GM21576 (cell line): ENCODE data around the gene GREB1L.
"Not testable (repeated sequence)": the region's sequence is repeated elsewhere in the genome, so short reads cannot be mapped to it uniquely, and the experiment has no call there.

Source experiments
- ATAC-seq: cut with Tn5 transposase; IDR thresholded peaks from one replicate; pipeline ENCODE4 v1.9.1; 2021; ENCODE audit warnings: mild to moderate bottlenecking, moderate library complexity; ENCODE audit not compliant: unreplicated experiment

GREB1L gene

GRCh38 chr18:21362831-21363230 is 120.8 kb downstream of the GREB1L start:
- ATAC-seq, result no peak

DNA sequence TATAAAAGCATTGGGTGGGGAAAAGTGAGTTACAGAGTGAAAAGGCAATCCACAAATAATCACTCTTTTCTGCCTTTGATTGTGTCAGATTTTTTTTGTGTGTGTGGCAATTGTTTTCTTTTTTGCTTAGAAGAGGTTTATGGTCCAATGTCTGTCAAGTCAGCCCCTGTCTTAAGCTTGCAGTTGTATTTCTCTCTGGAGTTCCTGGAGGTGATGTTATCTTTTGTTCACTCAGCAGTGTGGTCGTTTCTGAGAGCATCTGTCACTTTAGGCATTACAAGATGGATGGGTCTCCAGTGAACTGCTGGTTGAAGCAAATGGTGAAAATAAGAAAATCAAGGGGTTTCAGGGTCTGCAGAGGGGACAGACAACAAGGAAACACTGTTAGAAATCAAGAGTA is 121.3 kb downstream of the GREB1L start:
- ATAC-seq, result no peak

DNA sequence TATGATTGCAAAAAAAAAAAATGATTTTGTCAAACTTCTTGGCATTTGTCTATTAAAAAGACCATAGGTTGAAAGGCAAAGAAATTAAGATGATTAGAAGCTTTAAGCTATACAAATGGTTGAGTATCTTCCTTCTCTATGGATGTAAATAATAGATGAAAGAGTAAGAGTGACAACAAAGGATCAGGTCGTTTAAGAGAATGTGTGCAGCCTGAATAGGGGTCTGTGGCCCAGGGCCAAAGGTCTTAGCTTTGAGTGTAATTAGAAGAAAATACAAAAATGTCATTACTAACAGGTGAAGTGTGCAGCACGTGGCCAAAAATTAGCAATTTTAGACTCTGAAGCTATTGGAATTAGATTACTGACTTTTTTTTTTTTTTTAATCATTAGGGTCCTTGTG is 122.4 kb downstream of the GREB1L start:
- no peak for ATAC-seq

DNA sequence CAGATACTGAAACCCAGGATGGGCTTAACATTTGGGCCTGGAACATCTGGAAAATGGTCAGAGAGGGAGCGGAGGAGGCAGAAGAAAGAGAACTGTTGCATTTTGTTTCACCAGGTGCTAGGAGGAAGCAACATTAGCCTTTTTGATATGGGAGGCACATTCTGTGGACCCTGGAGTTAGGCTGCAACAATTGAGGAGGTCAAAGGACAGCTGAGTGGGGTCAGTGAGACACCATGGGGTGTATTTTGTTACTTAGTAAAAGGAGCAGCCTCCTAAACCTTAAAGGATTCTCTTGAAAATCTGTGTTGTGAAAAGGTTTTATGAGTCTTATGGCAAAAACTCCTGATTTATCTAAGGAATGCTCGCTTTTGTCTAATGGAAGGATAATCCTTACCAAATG is 124.9 kb downstream of the GREB1L start:
- no peak for ATAC-seq

DNA sequence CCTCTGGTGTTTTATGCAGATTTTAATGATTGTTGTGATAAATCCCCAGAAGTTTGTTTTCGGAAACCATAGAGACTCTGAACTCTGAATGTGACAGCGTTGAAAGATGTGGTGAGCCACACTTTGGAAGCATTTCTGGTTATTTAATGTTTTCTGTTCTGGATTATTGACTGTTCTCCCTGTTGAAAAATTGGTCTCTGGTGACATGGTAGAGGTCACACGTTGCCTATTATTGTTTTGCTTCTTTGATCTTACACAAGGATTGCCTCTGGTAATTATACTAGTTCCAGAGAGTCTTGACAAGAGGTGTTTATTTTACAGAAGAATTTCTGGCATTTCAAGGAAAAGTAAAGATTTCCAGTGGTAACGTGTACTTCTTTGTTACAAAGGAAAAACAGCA is 127.1 kb downstream of the GREB1L start:
- ATAC-seq, result no peak

GRCh38 chr18:21369597-21369996 is 127.6 kb downstream of the GREB1L start:
- not testable (repeated sequence) for ATAC-seq

- ATAC-seq, result no peak
Measured at GRCh38 chr18:21383031-21383430, 141.0 kb downstream of the GREB1L start.

- ATAC-seq, result no peak
Measured at GRCh38 chr18:21386523-21387240, 144.7 kb downstream of the GREB1L start.

DNA sequence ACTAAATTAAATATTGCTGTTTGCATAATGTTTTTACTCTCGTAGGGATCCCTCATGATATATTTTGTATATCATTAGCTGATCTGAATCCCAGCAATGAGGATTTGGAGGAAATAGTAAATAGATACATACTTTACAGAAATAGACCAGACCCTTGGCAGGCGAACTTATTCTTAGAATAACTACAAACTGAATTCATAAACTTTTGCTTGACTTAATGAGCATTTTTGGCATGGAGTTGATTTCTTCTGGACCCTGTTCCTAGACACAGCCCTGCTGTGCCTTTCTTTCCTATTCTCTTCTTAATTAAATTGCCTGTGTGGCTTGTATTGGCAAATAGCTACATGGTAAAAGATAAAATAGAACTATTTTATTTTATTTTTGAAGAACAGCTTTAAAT is 145.9 kb downstream of the GREB1L start:
- ATAC-seq, result no peak

DNA sequence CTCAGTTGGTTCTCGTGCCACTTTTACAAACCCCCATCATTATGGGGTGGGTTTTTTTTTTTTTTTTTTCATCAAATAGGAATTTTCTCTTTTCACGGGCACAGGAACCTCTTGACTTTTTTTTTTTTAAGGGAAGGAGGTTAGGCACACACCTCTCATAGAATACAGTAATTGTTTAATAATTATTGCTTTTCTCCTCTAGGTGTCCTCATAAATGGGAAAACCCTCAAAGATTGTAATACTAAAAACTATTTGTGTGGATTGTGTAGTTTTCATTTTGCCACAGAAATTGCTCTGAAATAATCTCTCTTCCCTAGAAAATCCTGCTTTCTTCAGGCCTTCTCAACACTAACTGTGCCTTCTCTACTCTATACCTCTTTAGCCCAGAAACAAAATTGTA is 147.3 kb downstream of the GREB1L start:
- ATAC-seq, result no peak

DNA sequence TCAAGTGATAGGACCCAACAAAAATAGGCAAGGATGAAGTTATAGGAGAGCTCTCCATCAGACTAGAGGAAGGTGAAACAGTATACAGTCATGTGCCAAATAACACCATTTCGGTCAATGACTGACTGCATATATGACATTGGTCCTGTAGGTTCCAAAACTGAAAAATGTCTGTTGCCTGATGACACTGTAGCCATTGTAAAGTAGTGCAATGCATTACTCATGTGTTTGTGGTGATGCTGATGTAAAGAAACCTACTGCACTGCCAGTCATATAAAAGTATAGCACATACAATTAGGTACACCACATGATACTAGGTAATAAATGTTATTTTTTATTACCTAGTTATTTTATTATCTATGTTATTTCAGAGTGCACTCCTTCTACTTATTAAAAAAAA is 147.9 kb downstream of the GREB1L start:
- ATAC-seq, result no peak

DNA sequence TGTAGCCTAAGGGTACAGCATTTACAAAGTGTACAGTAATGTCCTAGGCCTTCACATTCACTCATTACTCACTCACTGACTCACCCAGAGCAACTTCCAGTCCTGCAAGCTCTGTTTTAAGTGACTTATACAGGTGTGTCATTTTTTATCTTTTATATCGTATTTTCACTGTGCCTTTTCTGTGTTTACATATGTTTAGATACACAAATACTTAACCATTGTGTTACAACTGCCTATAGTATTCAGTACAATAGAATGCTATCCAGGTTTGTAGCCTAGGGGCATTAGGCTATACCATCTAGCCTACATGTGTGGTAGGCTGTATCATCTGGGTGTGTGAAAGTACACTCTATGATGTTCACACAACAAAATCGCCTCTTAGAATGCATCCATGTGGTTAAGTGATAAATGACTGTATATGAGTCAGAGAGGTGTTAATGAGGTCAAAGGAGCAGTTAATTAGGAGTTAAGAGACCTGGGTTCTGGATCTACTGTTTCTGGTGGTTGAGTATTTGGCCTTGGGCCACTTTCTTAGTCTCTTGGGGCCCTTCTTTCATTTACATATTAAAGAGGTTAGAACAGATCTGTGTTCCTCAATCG is 149.1 kb downstream of the GREB1L start:
- ATAC-seq, result no peak

GRCh38 chr18:21393986-21394385 is 152.0 kb downstream of the GREB1L start:
- no peak for ATAC-seq

GRCh38 chr18:21398121-21398520 is 156.1 kb downstream of the GREB1L start:
- ATAC-seq, result no peak

GRCh38 chr18:21402272-21402671 is 160.2 kb downstream of the GREB1L start:
- no peak for ATAC-seq

DNA sequence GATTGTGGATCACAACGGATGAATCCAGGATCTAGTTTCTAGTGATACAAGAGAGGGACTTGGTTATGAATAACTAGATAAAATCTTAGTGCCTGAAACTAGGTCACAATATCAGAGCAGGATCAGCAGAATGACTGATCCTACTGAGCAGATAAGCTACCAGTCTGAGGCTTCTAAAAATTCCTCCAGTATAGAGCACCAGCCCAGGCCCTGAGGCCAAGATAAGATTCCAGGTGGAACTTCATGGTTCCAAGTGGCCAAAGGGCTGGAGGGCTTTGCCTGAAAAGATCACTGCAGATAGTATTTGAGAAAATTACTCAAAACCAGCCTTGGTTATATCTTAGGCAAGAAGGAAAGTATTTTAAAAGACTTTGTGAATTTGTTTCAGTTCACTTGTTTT is 162.4 kb downstream of the GREB1L start:
- ATAC-seq, result no peak

GRCh38 chr18:21406116-21406515 is 164.1 kb downstream of the GREB1L start:
- no peak for ATAC-seq

- no peak for ATAC-seq
Measured at GRCh38 chr18:21408681-21409080, 166.6 kb downstream of the GREB1L start.

DNA sequence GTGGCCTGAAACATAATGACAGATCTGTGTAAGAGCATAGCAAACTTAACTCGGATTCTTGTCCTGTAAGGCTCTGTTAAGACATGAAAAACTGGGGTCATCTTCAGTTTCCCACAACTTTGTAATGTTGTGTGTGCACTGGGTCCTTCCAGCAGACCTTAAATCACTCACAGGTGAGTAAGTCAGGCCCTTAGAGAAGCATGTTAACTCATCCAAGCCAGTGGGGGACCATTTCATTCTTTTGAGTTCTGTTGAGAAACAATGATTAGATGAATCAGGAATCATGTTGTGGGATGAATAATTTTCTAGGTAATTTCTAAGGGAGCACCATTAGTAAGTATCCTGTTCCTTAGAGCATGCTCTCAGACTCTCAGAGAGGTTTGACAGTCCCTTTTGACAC is 191.4 kb downstream of the GREB1L start:
- ATAC-seq, result no peak

DNA sequence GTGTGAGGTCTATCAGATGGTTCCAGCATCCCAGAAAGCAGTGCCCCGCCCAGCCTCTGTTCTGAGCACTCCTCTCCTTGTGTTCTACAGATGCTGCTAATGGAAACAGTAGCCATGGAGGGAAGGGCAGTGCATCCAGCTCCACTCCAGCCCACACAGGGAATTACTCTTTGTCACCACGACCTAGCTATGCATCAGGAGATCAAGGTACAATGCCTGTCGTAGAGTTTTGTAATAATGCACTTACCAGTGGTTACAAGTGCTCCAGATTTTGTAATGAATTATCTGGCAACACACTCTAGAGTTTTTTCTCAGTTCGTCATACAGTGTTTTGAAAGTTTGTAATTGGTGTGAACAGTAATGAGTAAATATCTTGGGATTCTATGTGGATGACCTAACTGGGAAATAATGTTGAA is 197.4 kb downstream of the GREB1L start:
- no peak for ATAC-seq

DNA sequence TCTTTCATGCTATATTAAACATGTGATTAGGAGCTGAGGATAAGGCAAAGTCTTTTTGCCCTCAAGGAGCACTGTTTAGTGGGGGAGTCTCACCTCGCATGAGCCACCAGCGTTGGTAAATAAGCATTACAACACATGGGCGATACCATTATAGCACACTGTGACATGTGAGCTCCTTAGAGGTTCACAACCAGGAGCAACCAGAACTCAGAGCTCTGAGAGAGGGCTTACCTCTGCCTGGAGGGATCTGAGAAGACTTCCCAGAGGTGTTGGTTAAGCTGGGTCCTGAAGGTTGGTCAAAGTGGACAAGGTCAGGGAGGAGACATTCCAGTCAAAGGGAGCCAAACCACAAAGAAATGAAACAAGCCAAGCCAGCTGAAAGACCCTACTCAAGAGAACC is 199.6 kb downstream of the GREB1L start:
- no peak for ATAC-seq

- no peak for ATAC-seq
Measured at GRCh38 chr18:21443776-21444464, 201.9 kb downstream of the GREB1L start.
